ENCODE results near the gene KIN. TPM values are rescaled to one million over a fixed set of nuclear protein-coding genes. Genes with fewer than 3 reads are reported as not detected.
A peak's percentile ranks its signal among the peaks of the same experiment; 100 is the strongest.

The KIN gene
- total RNA-seq, 6 experiments from 2014 or later, result 2.3 to 4.3 (median 3.4) TPM

DNA sequence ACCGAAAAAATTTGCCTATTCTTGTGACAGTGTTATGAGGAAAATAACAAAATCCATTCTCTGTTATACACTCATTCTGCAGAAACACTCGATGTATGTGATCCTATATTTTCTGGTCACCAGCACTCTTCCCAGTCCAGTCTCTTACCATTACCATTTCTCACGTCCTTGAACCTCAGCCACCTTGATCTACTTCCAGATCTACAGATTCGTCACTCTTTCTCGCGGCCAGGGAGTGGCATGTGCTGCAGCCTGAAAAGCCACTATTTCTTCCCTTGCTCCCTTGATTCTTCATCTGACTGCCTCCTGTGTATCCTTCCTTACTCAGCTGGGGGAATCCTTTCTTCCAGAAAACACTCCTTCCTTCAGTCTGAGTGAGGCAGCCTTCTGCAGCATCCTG is 16.4 kb upstream of the KIN start:
- intact Hi-C loops (cut with DNase I), result no loop called here
- Histone ChIP-seq H3K27ac (no peak overlapping the region), H3K4me3 (no peak overlapping the region), H3K4me1 (no peaks in the 10 kb centered on the region), H3K36me3 (peaks cover 6 to 81% (median 47%) of the 10 kb centered on the region in 4 donors), H3K27me3 (no peaks in the 10 kb centered on the region), H3K9me3 (no peaks in the 10 kb centered on the region)
- WGBS (ENCODE audit: insufficient coverage, low coverage, low lambda C conversion rate, missing lambda C conversion rate), result 94% methylated on average over 4 of the region's 6 CpGs
- no peak for DNase-seq
- TF ChIP-seq, protein P1, sequence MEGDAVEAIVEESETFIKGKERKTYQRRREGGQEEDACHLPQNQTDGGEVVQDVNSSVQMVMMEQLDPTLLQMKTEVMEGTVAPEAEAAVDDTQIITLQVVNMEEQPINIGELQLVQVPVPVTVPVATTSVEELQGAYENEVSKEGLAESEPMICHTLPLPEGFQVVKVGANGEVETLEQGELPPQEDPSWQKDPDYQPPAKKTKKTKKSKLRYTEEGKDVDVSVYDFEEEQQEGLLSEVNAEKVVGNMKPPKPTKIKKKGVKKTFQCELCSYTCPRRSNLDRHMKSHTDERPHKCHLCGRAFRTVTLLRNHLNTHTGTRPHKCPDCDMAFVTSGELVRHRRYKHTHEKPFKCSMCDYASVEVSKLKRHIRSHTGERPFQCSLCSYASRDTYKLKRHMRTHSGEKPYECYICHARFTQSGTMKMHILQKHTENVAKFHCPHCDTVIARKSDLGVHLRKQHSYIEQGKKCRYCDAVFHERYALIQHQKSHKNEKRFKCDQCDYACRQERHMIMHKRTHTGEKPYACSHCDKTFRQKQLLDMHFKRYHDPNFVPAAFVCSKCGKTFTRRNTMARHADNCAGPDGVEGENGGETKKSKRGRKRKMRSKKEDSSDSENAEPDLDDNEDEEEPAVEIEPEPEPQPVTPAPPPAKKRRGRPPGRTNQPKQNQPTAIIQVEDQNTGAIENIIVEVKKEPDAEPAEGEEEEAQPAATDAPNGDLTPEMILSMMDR (IDR thresholded peaks at IDR 0.05), result no peak
- no peak for TF ChIP-seq POLR2A (IDR thresholded peaks at IDR 0.05)
- ATAC-seq, result no peak

DNA sequence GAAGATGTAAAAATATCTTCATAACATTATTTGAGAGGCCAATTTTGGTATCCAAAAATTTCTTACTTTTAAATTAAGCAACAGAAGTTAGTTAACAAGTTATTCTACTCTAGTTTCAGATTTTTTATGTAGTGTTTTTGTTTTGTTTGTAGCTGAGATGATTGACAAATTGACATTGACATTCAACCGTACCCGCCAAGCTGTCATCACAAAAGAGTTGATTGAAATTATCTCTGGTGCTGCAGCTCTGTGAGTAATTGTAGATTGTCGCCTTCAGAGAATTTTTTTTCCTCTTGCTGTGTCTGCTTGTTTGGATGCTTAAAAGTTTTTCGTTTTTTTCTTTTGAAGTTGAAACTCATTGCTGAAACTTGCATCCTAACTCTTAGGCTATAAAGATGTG is 14.8 kb upstream of the KIN start:
- H3K9me3 ChIP-seq, result no peaks in the 10 kb centered on the region
- no peak overlapping the region for H3K27ac ChIP-seq
- TF ChIP-seq, protein P1 (IDR thresholded peaks at IDR 0.05), result no peak
- TF ChIP-seq POLR2A (IDR thresholded peaks at IDR 0.05), result no peak
- no peaks in the 10 kb centered on the region for H3K27me3 ChIP-seq
- H3K4me1 ChIP-seq, result no peaks in the 10 kb centered on the region
- 89% methylated on average over 4 of the region's 4 CpGs for WGBS (ENCODE audit: insufficient coverage, low coverage, low lambda C conversion rate, missing lambda C conversion rate)
- H3K36me3 ChIP-seq, result peaks cover 1 to 83% (median 48%) of the 10 kb centered on the region in 4 donors
- ATAC-seq (no peak), DNase-seq (no peak)
- no peak overlapping the region for H3K4me3 ChIP-seq
- intact Hi-C loops (cut with DNase I), result no loop called here

DNA sequence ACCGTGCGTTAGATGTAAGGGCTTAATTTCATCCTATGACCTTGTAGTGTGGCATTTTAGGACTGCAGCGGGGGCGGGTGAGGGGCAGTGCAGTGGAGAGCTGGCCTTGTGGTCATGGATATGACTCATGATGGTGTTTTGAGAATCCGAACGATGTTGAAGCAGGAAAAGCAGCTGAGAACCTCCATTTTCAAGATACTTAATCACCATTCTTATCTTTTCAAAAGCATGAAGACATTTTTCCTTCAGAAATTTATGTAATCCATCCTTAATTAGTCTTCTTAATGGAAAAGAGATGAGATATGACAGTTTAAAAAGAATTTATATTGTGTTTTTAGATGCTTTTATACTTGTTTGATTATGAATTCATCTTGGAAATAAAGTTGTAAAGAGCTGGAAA is 9.8 kb upstream of the KIN start:
- ATAC-seq (peak in 1 of 4 donors; percentile 38), DNase-seq (no peak)
- WGBS (ENCODE audit: insufficient coverage, low coverage, low lambda C conversion rate, missing lambda C conversion rate), result 75% methylated on average over 6 of the region's 6 CpGs
- Histone ChIP-seq H3K27ac (no peak overlapping the region), H3K4me3 (no peak overlapping the region), H3K36me3 (peaks cover 0 to 55% (median 32%) of the 10 kb centered on the region in 4 donors), H3K27me3 (no peaks in the 10 kb centered on the region), H3K9me3 (no peaks in the 10 kb centered on the region), H3K4me1 (peaks cover 0 to 18% (median 7%) of the 10 kb centered on the region in 4 donors)
- TF ChIP-seq POLR2A (IDR thresholded peaks at IDR 0.05), result no peak
- TF ChIP-seq, protein P1 (IDR thresholded peaks at IDR 0.05), result no peak
- intact Hi-C loops (cut with DNase I), result no loop called here

DNA sequence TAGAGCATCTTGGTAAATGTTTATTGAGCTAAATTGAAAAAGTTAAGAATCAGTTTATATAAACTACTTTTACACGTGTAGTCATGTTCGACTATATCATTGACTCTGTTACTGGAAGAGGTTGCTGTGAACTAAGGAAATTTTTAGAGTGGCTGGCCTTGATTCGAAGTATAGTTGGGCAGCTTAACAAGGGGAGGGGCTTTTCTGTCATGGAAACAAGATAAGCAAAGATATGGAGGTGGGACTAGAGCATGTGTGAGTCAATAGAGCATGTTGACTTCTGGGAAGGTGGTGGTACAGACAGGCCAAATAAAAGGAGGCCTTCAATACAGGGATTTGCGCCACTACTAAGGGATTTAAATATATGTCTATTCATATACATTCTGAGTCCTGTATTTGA is 7.8 kb upstream of the KIN start:
- Histone ChIP-seq H3K27me3 (no peaks in the 10 kb centered on the region), H3K4me3 (no peak overlapping the region), H3K27ac (no peak overlapping the region), H3K36me3 (peaks cover 0 to 35% (median 19%) of the 10 kb centered on the region in 4 donors), H3K4me1 (peaks cover 0 to 20% (median 8%) of the 10 kb centered on the region in 4 donors), H3K9me3 (no peaks in the 10 kb centered on the region)
- DNase-seq (no peak), ATAC-seq (peak; percentile 81 to 96 (median 86))
- TF ChIP-seq POLR2A (IDR thresholded peaks at IDR 0.05), result no peak
- TF ChIP-seq, protein P1 (IDR thresholded peaks at IDR 0.05), result no peak
- 38% methylated on average over 4 of the region's 4 CpGs for WGBS (ENCODE audit: insufficient coverage, low coverage, low lambda C conversion rate, missing lambda C conversion rate)
- intact Hi-C loops (cut with DNase I), result no loop called here

Measured in right lobe of liver (tissue), 6 donors.